ENCODE results near the gene TRIO. TPM values are rescaled to one million over a fixed set of nuclear protein-coding genes. Genes with fewer than 3 reads are reported as not detected.
A peak's percentile ranks its signal among the peaks of the same experiment; 100 is the strongest.

Gene TRIO
- total and polyA plus RNA-seq, 2 donors (not counting 1 experiment from before 2014, with no cell fraction given): 134 to 281 TPM

DNA sequence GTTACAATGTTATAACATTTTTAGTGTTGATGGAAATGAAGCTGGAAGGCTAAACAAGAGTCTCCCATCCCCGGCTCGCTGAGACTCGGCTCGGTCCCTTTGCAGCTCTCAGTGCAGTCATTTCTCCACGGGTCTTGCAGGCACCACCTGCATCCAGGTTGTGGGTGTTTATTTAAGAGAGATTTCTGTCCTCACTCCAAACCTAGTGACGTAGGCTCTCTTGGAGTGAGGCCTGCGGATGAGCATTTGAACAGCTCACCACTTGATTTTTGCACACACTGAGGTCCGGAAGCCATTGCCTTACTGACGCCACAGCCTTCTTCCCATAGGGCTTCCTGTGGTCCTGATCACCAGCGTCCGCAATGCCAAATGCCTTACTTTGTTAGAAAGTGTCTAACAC is 240.8 kb downstream of the TRIO start:
- no peaks in the 10 kb centered on the region for H3K27me3 ChIP-seq (ENCODE audit: control insufficient read depth, insufficient read depth, low read length)
- H3K27ac ChIP-seq (ENCODE audit: insufficient read depth, low read length): no peak overlapping the region
- H4K20me1 ChIP-seq (ENCODE audit: control insufficient read depth, extremely low read depth, insufficient read depth, low read length): no peaks in the 10 kb centered on the region
- H3K4me1 ChIP-seq (ENCODE audit: control insufficient read depth, extremely low read depth, insufficient read depth, low read length): no peaks in the 10 kb centered on the region
- H3K4me3 ChIP-seq (replicated peaks in 1 of 4; ENCODE audit: control extremely low read depth in 1 of 4, insufficient read depth in 1 of 4, low read depth in 3 of 4, low read length in 4 of 4): no peak overlapping the region
- H3K9ac ChIP-seq (ENCODE audit: insufficient read depth, low read length): no peak overlapping the region
- TF ChIP-seq, protein P1, sequence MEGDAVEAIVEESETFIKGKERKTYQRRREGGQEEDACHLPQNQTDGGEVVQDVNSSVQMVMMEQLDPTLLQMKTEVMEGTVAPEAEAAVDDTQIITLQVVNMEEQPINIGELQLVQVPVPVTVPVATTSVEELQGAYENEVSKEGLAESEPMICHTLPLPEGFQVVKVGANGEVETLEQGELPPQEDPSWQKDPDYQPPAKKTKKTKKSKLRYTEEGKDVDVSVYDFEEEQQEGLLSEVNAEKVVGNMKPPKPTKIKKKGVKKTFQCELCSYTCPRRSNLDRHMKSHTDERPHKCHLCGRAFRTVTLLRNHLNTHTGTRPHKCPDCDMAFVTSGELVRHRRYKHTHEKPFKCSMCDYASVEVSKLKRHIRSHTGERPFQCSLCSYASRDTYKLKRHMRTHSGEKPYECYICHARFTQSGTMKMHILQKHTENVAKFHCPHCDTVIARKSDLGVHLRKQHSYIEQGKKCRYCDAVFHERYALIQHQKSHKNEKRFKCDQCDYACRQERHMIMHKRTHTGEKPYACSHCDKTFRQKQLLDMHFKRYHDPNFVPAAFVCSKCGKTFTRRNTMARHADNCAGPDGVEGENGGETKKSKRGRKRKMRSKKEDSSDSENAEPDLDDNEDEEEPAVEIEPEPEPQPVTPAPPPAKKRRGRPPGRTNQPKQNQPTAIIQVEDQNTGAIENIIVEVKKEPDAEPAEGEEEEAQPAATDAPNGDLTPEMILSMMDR (conservative IDR thresholded peaks at IDR 0.05 in 1 of 2, IDR thresholded peaks at IDR 0.05 in 1 of 2; ENCODE audit: low read depth in 1 of 2, low read length in 2 of 2): no peak
- TF ChIP-seq EZH2 (IDR thresholded peaks at IDR 0.05; ENCODE audit: low read length, missing control alignments): no peak
- no peak overlapping the region for H2AFZ ChIP-seq (ENCODE audit: low read length)
- peaks cover 38% of the 10 kb centered on the region for H3K36me3 ChIP-seq (ENCODE audit: control insufficient read depth, insufficient read depth, low read length)
- DNase-seq (ENCODE audit: low read depth in 2 of 2): no peak
- no peaks in the 10 kb centered on the region for H3K9me3 ChIP-seq (ENCODE audit: control insufficient read depth, insufficient read depth, low read depth, low read length)
- H3K79me2 ChIP-seq (ENCODE audit: control insufficient read depth, insufficient read depth, low read length): peaks cover 12% of the 10 kb centered on the region
- no peak overlapping the region for H3K4me2 ChIP-seq (ENCODE audit: extremely low read depth, insufficient read depth, low read length)

DNA sequence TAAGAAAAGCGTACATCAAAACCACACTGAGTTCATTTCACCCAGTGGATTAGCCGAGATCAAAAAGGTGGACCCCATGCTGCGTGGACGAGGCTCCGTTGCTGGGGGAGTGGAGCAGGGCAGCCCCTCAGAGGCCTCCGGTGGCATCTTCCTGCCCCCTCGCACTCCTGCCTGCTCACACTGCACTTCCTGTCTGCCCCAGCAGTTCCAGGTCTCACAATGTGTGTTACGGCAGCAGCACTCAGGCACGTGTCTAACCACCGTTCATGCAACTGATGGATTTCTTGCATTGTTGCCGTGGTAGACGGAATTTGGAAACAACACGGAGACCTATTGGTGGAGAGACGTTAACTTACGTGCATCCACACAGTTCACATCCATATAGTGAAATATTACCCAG is 241.9 kb downstream of the TRIO start:
- no peak overlapping the region for H3K4me2 ChIP-seq (ENCODE audit: extremely low read depth, insufficient read depth, low read length)
- H3K4me3 ChIP-seq (replicated peaks in 1 of 4; ENCODE audit: control extremely low read depth in 1 of 4, insufficient read depth in 1 of 4, low read depth in 3 of 4, low read length in 4 of 4): no peak overlapping the region
- H2AFZ ChIP-seq (ENCODE audit: low read length): no peak overlapping the region
- H3K9ac ChIP-seq (ENCODE audit: insufficient read depth, low read length): no peak overlapping the region
- H3K9me3 ChIP-seq (ENCODE audit: control insufficient read depth, insufficient read depth, low read depth, low read length): no peaks in the 10 kb centered on the region
- peaks cover 36% of the 10 kb centered on the region for H3K36me3 ChIP-seq (ENCODE audit: control insufficient read depth, insufficient read depth, low read length)
- no peaks in the 10 kb centered on the region for H3K4me1 ChIP-seq (ENCODE audit: control insufficient read depth, extremely low read depth, insufficient read depth, low read length)
- no peak for DNase-seq (ENCODE audit: low read depth in 2 of 2)
- peaks cover 12% of the 10 kb centered on the region for H3K79me2 ChIP-seq (ENCODE audit: control insufficient read depth, insufficient read depth, low read length)
- no peak overlapping the region for H3K27ac ChIP-seq (ENCODE audit: insufficient read depth, low read length)
- TF ChIP-seq EZH2 (IDR thresholded peaks at IDR 0.05; ENCODE audit: low read length, missing control alignments): no peak
- no peaks in the 10 kb centered on the region for H3K27me3 ChIP-seq (ENCODE audit: control insufficient read depth, insufficient read depth, low read length)
- H4K20me1 ChIP-seq (ENCODE audit: control insufficient read depth, extremely low read depth, insufficient read depth, low read length): no peaks in the 10 kb centered on the region

DNA sequence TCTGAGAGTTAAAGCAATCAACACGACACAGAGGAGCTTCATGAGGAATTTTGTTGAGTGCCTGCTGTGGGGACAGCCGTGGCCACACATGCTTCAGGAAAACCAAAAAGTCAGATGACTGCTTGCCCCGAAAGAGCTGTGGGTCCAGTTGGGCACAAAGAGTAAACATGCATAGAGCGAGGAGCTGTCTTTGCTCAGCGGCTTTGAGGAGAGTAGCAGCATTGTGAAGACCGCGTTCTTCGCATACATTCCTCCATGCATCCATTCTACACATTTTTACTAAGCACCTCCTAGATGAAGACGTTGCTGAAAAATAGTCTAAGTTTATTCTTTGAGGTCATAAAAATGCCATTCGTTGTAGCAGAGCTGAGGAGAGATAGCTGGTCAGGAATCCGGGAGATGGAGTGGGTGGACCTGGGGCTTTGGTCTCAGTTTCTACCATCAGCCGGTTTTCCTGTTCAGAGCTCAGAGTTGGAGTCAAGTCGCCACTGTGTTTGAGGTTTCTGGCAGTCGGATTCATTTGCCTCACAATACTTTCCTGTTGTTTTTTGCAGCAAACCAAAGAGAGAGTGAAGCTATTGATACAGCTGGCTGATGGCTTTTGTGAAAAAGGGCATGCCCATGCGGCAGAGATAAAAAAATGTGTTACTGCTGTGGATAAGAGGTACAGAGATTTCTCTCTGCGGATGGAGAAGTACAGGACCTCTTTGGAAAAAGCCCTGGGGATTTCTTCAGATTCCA is 243.9 kb downstream of the TRIO start:
- no peak for TF ChIP-seq EZH2 (IDR thresholded peaks at IDR 0.05; ENCODE audit: low read length, missing control alignments)
- TF ChIP-seq, protein P1 (conservative IDR thresholded peaks at IDR 0.05 in 1 of 2, IDR thresholded peaks at IDR 0.05 in 1 of 2; ENCODE audit: low read depth in 1 of 2, low read length in 2 of 2): no peak
- DNase-seq (ENCODE audit: low read depth in 2 of 2): peak in 1 of 2 donors; percentile 62
- no peak overlapping the region for H2AFZ ChIP-seq (ENCODE audit: low read length)
- H3K27ac ChIP-seq (ENCODE audit: insufficient read depth, low read length): no peak overlapping the region
- no peaks in the 10 kb centered on the region for H4K20me1 ChIP-seq (ENCODE audit: control insufficient read depth, extremely low read depth, insufficient read depth, low read length)
- peaks cover 12% of the 10 kb centered on the region for H3K79me2 ChIP-seq (ENCODE audit: control insufficient read depth, insufficient read depth, low read length)
- H3K4me1 ChIP-seq (ENCODE audit: control insufficient read depth, extremely low read depth, insufficient read depth, low read length): no peaks in the 10 kb centered on the region
- no peak overlapping the region for H3K9ac ChIP-seq (ENCODE audit: insufficient read depth, low read length)
- H3K27me3 ChIP-seq (ENCODE audit: control insufficient read depth, insufficient read depth, low read length): no peaks in the 10 kb centered on the region
- no peak overlapping the region for H3K4me2 ChIP-seq (ENCODE audit: extremely low read depth, insufficient read depth, low read length)
- no peak overlapping the region for H3K4me3 ChIP-seq (replicated peaks in 1 of 4; ENCODE audit: control extremely low read depth in 1 of 4, insufficient read depth in 1 of 4, low read depth in 3 of 4, low read length in 4 of 4)
- H3K9me3 ChIP-seq (ENCODE audit: control insufficient read depth, insufficient read depth, low read depth, low read length): no peaks in the 10 kb centered on the region
- peaks cover 35% of the 10 kb centered on the region for H3K36me3 ChIP-seq (ENCODE audit: control insufficient read depth, insufficient read depth, low read length)
